ENCODE data around the gene KCNK4.

- TF ChIP-seq, protein P1, sequence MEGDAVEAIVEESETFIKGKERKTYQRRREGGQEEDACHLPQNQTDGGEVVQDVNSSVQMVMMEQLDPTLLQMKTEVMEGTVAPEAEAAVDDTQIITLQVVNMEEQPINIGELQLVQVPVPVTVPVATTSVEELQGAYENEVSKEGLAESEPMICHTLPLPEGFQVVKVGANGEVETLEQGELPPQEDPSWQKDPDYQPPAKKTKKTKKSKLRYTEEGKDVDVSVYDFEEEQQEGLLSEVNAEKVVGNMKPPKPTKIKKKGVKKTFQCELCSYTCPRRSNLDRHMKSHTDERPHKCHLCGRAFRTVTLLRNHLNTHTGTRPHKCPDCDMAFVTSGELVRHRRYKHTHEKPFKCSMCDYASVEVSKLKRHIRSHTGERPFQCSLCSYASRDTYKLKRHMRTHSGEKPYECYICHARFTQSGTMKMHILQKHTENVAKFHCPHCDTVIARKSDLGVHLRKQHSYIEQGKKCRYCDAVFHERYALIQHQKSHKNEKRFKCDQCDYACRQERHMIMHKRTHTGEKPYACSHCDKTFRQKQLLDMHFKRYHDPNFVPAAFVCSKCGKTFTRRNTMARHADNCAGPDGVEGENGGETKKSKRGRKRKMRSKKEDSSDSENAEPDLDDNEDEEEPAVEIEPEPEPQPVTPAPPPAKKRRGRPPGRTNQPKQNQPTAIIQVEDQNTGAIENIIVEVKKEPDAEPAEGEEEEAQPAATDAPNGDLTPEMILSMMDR (IDR thresholded peaks at IDR 0.05), result peak in 4 of 6 experiments; percentile 13 to 27 (median 24)
- peak in 1 of 2 donors; percentile 18 for TF ChIP-seq POLR2A (IDR thresholded peaks at IDR 0.05)
These were observed 44.0 kb upstream of the KCNK4 start, which contains the start of gene PPP1R14B for GRCh38 chr11:64246871-64247728.

All from adrenal gland (tissue), 5 donors.